GM23338 (cell line): Measurements from ENCODE around the gene YPEL2.

Experiments
- CREB1 ChIP-seq: fragments of 250-450 bp; sonication (Bioruptor Pico); IDR thresholded peaks from 2 replicates; pipeline ENCODE4 v1.5.0; 2020; ENCODE audit warnings: low read depth, mild to moderate bottlenecking, moderate library complexity
- CTCF ChIP-seq, 2 experiments: fragments of 200-600 bp in 1 of 2; sonication (generic) in 1 of 2; conservative IDR thresholded peaks; 2 replicates each; pipeline versions ENCODE4 v1.5.1 to v1.6.1; 2016 to 2017; ENCODE audit warnings: antibody characterized with exemption in 2 of 2, low read depth in 2 of 2, mild to moderate bottlenecking in 2 of 2, moderate library complexity in 1 of 2
- ETS1 ChIP-seq: IDR thresholded peaks from 2 replicates; pipeline ENCODE4 v1.6.1; 2016; ENCODE audit warnings: antibody characterized with exemption
- EZH2 ChIP-seq: fragments of 200-600 bp; sonication (generic); IDR thresholded peaks from one replicate; pipeline ENCODE4 v1.8.0; 2017; ENCODE audit warnings: antibody characterized with exemption, mild to moderate bottlenecking, low read depth; ENCODE audit not compliant: unreplicated experiment
- EZH2phosphoT487 ChIP-seq: fragments of 200-600 bp; sonication (generic); IDR thresholded peaks from one replicate; pipeline ENCODE4 v1.8.1; 2018; ENCODE audit warnings: antibody characterized with exemption; ENCODE audit not compliant: unreplicated experiment
- JUNB ChIP-seq: IDR thresholded peaks from one replicate; pipeline ENCODE4 v1.6.1; 2016; ENCODE audit warnings: antibody characterized with exemption; ENCODE audit not compliant: unreplicated experiment
- NANOG ChIP-seq: IDR thresholded peaks from 2 replicates; pipeline ENCODE4 v1.6.1; 2016; ENCODE audit warnings: antibody characterized with exemption, borderline replicate concordance
- POLR2AphosphoS5 ChIP-seq: IDR thresholded peaks from 2 replicates; pipeline ENCODE4 v1.6.1; 2016; ENCODE audit warnings: antibody characterized with exemption, low read depth
- REST ChIP-seq: IDR thresholded peaks from one replicate; pipeline ENCODE4 v1.6.1; 2018; ENCODE audit warnings: antibody characterized with exemption; ENCODE audit not compliant: unreplicated experiment
- STAT1 ChIP-seq: IDR thresholded peaks from one replicate; pipeline ENCODE4 v1.6.1; 2016; ENCODE audit warnings: antibody characterized with exemption; ENCODE audit not compliant: unreplicated experiment
- ZNF114 ChIP-seq: fragments of 250-450 bp; sonication (Bioruptor Pico); IDR thresholded peaks from 2 replicates; pipeline ENCODE4 v1.5.0; 2020; ENCODE audit warnings: mild to moderate bottlenecking, moderate library complexity
- ZNF331 ChIP-seq: fragments of 250-450 bp; sonication (Bioruptor Pico); IDR thresholded peaks from 2 replicates; pipeline ENCODE4 v1.5.0; 2020; ENCODE audit warnings: low read depth, mild to moderate bottlenecking, moderate library complexity

- TF ChIP-seq CTCF (conservative IDR thresholded peaks at IDR 0.05; ENCODE audit: low read depth in 2 of 2) (no peak), EZH2 (no peak), POLR2AphosphoS5 (no peak), EZH2phosphoT487 (no peak), JUNB (no peak), NANOG (no peak), CREB1 (CRISPR knock-in tag) (no peak), STAT1 (no peak), REST (no peak), ZNF114 (CRISPR knock-in tag) (no peak), ZNF331 (CRISPR knock-in tag) (no peak), ETS1 (no peak)
Measured at GRCh38 chr17:59345476-59345875, 14.0 kb downstream of the YPEL2 start.
